Measurements from ENCODE around the gene ITGA7.

The ITGA7 gene, protein sequence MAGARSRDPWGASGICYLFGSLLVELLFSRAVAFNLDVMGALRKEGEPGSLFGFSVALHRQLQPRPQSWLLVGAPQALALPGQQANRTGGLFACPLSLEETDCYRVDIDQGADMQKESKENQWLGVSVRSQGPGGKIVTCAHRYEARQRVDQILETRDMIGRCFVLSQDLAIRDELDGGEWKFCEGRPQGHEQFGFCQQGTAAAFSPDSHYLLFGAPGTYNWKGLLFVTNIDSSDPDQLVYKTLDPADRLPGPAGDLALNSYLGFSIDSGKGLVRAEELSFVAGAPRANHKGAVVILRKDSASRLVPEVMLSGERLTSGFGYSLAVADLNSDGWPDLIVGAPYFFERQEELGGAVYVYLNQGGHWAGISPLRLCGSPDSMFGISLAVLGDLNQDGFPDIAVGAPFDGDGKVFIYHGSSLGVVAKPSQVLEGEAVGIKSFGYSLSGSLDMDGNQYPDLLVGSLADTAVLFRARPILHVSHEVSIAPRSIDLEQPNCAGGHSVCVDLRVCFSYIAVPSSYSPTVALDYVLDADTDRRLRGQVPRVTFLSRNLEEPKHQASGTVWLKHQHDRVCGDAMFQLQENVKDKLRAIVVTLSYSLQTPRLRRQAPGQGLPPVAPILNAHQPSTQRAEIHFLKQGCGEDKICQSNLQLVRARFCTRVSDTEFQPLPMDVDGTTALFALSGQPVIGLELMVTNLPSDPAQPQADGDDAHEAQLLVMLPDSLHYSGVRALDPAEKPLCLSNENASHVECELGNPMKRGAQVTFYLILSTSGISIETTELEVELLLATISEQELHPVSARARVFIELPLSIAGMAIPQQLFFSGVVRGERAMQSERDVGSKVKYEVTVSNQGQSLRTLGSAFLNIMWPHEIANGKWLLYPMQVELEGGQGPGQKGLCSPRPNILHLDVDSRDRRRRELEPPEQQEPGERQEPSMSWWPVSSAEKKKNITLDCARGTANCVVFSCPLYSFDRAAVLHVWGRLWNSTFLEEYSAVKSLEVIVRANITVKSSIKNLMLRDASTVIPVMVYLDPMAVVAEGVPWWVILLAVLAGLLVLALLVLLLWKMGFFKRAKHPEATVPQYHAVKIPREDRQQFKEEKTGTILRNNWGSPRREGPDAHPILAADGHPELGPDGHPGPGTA

DNA sequence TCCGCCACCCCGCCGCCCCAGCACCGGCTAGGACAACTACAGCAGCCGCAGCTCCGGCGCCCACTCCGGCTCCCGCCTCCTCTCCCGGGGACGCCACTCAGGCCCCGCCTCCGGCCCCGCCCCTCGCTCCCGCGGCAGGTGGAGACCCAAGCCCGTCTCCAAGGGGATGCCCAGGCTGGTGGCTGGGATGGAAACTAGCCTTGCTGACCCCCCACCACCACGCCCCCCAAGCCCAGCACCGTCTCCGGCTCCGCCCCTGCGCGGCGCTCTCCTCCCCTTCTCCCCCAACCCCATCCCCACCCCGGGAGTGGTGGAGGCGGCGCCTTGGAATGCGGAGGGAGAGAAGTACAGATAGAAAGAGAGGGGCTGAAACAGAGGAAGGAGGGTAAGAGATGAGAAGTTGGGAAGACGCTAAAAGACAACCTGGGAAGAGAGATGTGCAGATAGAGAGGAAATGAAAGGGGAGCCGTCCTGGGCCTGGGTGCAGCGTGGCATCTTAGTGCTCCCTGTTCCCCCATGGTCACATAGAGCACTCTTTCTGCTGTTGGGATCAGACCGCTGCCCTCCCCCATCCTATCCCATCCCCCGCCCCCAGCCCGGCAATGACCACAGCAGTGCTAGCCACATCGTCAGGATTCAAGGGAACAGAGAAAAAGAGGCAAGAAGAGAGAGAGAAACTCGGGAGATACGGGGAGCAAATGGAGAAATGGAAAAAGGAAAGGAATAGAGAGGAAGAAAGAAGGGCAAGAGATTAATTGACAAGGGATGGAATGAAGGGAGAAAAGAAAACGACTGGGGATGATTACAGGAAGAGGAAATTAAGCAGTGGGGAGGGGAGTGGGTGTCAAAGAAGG is at the start of gene ITGA7:
ITGA7 (minus strand) TSS at position 64 of the 854 bp plus-strand sequence. CDS start 222 bp downstream, outside the sequence.
- peak; percentile 49 for DNase-seq

DNA sequence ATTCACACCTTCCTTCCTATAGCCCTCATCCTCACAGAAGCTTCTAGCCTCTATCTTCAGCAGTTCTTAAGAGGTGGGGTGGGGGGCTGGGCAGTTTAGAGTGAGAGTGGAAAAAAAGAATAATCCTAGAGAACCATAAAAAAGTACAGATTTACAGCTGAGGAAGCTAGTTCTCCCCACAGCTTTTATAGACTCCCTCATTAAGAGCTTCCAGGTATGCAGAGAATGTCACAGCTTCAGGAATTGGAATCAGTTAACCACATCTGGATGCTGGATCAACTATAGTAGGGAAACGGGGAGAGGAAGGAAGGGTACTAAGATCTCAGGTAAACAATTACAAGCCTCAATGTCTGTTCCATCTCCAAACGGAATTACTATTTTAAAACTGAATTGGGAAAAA is 47.5 kb upstream of the ITGA7 start:
- no peak for DNase-seq

DNA sequence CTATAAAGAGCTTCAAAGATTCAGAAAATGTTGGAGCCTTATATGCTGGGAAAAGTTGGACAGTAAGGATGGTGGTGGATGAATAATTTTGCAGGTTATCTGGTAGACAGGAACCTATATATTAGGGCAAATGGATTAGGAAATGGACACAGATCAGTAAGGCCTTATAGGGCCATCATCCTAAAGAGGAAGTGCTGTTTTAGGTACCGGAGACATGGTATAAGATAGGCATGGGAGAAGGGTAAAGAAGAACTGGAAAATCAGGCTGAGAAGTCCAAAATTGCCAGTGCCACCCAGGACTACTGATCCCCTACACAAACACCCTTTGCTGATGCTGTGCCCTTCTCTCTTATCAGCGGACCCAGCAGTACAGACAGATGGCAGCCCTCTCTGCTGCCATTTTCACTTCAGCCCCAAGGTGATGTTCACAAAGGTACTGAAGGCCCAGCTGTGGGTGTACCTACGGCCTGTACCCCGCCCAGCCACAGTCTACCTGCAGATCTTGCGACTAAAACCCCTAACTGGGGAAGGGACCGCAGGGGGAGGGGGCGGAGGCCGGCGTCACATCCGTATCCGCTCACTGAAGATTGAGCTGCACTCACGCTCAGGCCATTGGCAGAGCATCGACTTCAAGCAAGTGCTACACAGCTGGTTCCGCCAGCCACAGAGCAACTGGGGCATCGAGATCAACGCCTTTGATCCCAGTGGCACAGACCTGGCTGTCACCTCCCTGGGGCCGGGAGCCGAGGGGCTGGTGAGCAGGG is 40.7 kb upstream of the ITGA7 start:
- no peak for DNase-seq

DNA sequence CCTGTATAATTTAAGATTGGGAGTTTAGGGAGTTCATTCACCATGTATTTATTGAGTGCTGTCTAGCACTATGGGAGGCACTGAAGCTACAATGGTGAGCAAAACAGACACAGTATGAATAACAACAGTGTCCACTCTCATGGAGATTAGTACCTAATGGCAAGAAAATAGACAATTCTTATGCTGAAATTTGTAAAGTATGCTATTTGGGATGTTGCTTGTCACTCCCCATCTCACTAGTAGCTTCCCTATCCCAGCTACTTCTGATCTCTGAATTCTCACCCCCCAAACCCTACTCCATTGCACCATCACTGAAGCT is 39.2 kb upstream of the ITGA7 start:
- no peak for DNase-seq

- DNase-seq = no peak
Observed at GRCh38 chr12:55746174-55746912, 38.6 kb upstream of the ITGA7 start.

DNA sequence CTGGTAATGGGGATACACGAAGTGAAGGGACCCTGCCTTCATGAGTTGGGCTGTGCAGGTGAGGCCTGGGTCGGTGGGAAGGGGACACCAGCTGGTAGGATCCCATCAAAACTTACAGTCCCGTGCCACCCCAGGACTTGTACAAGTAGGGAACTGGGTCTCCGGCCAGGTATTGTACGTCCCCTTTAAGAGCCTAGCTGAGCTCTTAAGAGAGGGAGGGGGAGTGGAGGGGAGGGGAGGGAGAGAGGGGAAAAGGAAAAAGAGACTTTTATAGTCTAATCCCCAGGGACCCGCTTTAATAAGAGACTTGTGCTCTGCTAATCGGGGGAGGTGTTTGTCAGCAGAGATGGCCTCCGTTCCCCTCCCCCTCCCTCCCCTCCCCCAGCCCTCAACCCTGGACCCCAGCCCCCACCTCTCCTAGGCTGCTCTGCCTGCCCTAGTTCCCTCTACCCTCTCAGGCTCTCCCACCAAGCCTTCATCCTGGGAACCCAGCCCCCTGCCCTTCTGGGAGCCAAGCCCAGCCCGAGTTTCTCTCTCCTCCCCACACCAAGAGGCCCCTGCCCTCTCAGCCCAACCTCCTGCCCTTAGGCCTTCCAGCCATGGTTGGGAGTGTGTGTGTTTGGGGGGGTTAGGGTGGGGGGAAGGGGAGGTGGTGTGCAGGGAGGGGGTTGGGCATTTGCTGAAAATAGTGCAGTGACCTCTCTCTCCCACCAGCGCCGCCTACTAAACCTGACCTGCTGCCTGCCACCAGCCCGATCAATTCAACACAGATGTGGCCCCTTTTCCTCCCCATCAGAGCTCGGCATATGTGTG is 37.9 kb upstream of the ITGA7 start:
- DNase-seq = no peak

DNA sequence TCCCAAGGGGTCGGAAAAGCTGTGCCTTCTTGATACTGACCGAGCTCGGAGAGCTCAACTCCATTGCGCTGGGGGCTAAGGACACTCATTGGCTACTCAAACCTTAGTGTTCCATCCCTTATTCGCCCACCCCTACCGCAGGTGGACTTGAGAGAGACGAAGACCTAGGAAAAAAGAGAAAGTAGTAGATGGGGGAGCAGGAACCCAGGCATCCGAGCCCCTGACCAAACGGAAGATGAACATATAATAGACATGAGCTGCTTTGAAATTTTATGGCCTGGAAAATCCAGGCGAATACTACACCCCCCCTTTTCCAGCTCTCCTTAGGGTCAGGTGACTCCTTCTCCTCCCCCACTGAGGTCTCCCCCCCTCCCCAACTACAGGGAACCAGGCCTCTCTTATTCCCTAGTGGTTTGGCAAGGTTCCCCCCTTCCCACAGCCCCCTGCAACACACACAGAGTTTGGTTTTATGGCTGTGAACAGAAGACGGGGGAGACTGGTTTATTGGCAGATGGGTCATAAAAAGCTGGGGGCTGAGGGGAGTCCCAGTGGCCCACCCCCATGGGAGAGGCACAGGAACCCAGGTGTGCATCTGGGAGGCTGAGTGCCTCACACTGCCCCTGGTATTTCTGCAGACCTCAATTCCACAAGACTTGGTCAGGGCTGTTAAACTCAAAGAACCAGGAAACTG is 36.8 kb upstream of the ITGA7 start:
- DNase-seq = no peak

- no peak for DNase-seq
Observed at GRCh38 chr12:55743406-55744339, 36.0 kb upstream of the ITGA7 start.

DNA sequence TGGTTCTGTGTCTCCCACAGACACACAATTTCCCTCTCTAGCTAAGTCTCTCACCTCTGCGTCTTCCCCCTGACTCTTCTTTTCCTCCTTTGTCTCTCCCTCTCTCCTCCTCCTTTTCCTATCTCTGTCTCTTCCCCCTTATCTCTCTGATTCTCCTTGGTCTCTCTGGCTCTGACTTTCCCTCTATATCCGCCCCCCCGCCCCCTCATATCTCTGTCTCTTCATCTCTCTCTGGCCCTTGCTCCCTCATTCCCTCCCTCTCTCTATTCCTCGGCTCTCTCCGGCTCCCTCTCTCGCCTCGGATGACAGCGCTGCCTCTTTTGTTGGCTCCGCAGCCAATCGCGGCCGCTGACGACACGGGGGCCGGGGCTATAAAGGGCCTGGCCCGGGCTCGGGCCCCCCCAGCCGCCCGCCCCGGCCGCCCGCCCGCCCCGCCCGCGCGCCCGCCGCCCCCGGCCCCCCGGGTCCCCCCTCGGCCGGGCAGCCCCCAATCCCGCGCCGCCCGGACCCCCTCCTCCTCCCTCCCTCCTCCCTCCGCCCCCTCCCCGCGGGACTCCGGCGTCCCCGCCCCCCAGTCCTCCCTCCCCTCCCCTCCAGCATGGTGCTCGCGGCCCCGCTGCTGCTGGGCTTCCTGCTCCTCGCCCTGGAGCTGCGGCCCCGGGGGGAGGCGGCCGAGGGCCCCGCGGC is 35.2 kb upstream of the ITGA7 start, which contains the start of gene GDF11:
GDF11 (plus strand) TSS at position 404 of the 687 bp plus-strand sequence; CDS start at position 599, 195 bp downstream.
- DNase-seq = peak; percentile 86

DNA sequence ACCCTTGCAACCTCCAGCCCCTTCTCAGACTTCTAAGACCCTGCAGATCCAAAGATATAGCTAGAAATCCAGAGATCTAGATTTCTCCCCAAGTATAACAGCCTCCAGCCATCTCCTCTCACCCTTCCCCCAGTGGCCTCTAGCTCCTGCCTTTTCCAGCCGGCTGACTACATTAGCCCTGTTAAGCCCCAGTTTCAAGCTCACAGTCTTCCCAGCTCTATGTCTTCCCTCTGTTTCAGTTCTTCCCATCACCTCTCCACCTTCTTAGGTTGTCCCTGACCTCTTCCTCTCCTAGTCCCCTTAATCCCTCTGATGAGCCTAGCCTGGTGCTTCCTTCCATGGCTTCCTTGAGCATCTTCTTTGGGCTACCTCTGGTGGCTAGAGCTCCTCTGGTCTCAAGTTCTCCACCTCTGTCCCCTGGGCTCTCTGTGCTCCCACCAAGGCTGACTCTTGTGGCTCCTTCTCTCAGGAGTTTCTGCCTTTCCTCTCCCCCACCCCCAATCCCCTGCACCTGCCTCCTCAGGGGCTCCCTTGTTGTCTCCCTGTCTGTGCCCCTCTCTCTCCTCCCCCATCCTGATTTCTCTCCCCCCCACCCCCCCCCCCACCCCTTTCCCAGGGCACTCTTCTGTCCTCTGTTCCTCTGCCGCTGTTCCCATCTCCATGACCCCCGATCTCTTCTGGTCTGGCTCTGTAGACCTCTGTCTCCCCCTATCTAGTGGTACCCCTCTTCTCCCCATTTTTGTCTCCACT is 34.4 kb upstream of the ITGA7 start:
- no peak for DNase-seq

DNA sequence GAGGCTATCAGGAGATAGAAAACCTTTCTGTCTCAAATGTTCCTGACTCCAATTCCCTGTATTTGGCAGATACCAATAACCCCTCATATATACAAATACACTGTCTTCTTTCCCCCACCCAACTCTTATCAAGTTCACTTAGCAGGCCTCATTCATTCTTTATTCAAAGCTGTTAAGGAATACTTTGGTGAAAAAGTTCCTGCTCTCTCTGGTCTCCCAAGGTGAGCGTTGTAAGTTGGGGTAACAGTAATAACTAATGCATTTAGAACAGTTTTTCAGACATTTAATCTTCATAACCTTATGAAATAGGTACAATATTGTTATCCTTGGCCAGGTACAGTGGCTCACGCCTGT is 31.3 kb upstream of the ITGA7 start:
- DNase-seq = no peak

- peak; percentile 90 for DNase-seq
Observed at GRCh38 chr12:55738123-55739024, 30.7 kb upstream of the ITGA7 start.

GRCh38 chr12:55737581-55738122 is 29.9 kb upstream of the ITGA7 start:
- DNase-seq = no peak

GRCh38 chr12:55736780-55737580 is 29.3 kb upstream of the ITGA7 start:
- DNase-seq = peak; percentile 70

- DNase-seq = no peak
Observed at GRCh38 chr12:55736076-55736475, 28.4 kb upstream of the ITGA7 start.
